ENCODE data around the gene NFAM1.
A peak's percentile ranks its signal among the peaks of the same experiment; 100 is the strongest.

The NFAM1 gene

DNA sequence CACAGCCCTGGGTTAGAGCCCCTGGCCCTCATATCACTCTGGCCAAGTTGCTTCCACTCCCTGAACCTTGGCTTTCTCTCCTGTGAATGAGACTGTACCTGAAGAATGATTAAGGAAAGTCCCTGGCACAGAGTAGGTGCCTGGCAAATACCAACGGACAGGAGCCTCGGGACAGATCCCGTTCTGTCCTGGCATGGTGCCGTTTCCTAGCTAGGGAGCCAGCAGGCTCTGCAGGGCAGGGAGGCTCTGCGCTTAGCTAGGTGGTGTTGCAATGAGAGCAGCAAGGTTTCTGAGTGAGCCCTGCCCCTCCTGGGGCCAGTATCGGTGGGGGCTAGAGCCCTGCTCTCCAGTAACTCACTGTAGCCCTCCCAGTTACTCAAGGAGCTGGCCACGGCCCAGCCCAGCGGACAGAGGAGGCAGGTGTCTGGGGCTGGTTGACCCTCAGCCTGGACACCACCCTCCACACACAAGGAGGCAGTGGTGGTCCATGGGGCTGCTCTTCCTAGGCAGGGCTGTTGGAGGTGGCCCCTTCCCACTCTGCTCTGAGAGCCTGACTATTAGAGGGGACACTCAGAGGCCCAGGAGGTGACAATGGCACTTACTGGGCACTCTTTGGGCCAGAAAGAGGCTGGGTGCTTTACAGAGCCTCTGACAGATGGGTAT lies 74.4 kb downstream of the NFAM1 start:
- no peak for DNase-seq

DNA sequence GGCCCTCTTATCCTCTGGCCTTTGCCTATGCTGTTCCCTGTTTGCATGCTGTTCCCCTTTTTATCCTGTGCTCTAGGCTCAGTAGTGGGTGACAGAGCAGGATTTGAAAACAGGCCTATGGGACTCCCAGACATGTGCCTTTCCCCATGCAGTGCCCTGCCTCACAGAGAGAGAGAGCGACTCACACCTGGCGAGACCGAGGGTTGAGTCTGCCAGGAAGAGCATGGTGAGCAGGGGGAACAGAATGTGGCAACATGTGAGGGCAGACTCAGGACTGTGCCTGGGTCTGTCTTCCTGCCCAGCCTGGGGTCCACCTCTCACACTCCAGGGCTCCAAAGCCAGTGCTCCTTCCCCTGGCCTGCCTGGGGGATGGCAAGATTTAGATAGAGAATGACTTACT lies 75.0 kb downstream of the NFAM1 start:
- DNase-seq, result no peak

DNA sequence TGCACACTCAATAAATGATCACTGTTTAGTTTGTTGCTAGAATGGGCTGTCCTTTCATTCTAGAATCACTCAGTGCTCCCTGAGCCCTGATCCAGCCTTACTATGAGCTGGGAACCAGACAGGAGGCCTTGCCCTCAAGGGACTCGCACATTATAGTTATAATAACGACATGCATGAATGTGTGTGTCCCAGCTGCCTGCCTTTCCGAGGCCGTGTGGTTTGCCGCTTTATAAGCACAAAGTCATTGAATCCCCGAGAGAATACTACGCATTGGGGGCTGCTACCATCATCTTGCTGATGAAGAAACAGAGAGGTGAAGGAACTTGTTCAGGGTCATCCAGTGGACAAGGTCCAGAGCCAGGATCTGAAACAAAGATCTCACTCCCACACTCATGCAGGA lies 75.7 kb downstream of the NFAM1 start:
- no peak for DNase-seq

DNA sequence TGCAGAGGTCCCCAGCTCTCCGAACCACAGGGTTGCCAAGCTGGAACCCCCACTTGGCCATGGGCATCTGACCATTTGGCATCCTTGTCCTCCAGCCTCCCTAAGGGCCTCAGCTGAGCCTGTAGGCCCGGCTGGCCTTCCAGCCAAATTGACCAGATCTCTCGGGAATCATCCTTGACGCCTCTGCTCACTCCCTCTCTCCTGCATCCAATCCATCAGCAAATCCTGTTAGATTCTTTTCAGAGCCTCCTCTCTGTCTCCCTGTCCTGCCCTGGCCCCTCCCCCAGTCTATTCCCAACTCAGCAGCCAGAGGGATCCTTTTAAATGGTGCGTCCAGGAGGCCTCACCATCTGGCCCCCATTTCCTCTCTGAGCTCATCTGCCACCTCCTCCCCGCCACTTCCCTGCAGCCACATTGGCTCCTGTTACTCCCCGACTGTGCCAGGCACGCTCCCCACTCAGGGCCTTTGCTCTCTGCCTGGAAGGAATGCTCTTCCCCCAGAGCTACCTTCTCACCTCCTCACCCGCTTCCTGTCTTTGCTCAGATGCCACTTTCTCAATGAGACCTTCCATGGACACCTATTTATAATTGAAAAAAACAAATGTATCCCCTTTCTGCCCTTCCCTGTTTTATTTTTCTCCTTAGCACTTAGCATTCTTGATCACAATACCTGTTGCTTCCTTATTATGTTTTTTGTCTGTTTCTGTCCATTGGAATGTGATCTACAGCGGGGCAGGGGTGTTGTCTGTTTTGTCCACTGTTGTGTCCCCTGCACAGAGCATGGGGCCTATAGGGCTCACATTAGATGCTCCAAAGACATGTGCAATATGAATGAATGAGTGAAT lies 78.1 kb downstream of the NFAM1 start:
- no peak for DNase-seq

DNA sequence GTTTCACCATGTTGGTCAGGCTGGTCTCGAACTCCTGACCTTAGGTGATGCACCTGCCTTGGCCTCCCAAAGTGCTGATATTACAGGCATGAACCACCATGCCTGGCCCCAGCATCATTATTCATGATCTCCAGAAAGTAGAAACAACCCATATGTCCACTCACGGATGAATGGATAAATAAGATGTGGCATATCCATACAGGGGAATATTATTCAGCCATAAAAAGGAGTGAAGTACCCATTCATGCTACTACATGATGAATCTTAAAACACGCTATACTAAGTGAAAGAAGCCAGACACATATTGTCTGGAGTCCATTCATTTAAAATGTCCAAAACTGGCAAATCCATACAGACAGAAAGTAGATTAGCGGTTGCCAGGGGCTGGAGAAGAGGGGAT lies 81.8 kb downstream of the NFAM1 start:
- no peak for DNase-seq

DNA sequence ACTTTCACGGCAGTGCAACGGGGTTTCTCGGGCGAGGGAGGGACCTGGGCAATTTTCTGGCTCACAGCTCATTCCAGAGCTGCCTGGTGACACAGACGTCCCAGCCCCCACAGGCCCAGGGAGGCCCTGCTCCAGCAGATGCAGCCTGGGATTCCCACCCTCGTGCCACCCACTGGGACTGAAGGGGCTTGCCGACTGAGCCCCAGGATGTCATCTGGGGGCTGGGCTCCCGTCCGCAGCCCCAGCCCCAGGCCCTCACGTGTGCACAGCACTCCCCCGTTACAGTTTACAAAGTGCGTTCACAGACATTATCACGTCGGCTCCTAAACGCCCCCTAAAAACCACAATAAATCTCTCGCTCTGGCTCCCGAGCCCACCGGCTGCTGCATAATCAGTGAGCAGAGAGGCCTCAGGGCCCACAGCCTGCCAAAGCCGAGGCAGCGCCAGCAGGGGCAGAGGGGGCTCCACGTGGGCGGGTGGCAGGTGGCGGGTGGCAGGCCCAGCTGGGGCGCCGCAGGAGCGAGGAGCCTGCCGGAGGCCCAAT lies 84.8 kb downstream of the NFAM1 start:
- no peak for DNase-seq

DNA sequence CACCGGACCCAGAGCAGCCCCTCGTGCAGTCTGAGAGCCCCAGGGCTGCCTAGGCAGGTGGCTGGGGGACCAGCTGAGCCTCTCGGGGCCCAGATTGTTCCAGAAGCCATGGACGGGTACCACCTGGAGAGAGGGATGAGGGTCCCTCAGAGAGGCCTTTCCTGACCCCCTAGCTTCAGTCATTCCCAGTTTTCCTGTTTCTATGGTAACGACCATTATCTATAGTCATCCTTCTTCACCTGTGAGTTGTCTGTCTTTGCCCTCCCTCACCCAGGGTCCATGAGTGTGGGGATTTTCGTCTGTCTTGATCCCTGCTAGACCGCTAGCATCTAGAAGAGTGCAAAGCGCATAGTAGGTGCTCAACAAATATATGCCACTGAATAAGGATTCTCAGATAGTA lies 85.5 kb downstream of the NFAM1 start:
- no peak for DNase-seq

DNA sequence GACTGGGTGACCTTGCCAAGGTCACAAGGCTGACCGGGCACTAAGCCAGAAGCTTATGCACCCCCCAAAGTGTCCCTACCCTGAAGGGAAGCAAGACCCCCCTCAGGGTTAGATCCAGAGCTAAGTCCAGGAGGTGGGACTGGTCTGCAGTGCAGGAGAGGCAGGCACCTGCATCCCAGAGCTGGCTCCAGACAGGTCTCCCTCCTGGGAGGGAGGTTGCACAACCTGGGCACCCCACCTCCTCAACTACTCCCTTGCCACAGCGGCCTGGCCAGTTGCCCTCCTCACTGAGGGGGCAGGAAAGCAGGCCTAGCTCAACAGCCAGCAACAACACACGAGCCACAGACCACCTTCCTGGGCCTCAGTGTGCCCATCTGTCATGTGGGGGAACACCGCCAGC lies 86.7 kb downstream of the NFAM1 start:
- DNase-seq, result no peak

DNA sequence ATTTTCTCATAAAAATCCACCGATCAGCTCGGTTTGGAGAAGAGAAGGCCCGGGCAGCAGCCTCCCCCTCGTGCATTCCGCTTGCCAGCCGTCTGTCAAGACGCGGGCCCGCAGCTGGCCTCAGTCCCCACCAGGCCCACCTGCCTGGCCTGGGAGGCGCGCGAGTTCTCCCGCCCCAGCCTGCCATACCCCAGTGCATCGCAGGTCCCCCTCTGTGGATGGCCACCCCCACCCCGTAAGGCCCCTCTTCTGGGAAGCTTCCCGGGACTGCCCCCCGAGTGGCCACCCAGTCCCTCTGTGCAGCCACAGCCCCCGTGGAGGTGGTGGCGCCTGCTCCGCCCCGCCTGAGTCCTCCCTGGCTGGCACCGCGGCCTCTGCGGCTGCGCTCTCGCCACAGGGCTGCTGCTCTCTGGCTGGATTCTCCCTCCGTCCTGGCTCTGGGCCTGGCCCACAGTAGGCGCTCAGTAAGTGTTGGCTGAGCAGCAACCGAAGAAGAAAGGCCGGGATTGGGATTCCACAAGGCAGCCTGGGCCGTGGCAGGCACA lies 87.8 kb downstream of the NFAM1 start:
- DNase-seq, result peak; percentile 36

DNA sequence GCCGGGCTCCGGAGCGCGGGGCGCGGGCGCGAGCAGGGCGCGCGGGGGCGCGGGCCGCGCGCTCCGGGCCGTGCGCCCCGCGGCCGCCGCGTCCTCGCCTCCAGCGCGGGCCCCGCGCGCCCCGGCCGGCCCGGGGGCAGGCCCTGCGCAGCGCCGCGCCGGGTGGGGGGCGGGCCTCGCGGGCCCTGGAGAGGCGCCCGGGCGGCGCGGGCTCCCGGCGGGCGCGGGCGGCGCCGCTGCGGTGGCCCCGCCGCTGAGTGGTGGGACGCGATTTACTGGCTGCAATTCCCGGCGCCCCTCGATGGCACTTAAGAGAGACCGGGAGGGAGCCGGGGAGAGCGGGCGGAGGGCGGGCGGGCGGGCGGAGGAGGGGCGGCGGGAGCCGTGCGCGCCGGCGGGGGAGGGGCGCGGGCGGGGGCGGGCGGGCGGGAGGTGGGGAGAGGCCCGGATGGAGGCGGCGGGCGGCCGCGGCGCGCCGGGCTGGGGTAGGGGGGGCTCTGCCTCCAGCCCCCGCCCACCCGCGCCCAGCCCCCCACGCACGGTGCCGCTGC lies 88.6 kb downstream of the NFAM1 start:
- DNase-seq, result no peak

DNA sequence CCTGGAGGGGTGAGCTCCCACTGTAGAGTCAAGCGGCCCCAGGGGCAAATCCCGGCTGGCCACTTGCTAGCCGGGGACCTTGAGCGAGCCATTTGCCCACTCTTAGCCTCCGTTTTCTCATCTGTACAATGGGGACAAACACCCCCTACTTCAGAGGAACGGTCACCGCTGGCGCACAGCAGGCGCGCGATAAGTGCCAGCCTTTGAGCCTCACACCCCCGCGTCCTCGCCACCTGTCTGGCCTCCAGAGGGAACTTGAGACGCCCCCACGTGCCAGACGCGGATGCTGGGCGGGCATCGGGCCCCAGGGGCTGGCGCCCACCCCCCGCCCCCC lies 89.1 kb downstream of the NFAM1 start:
- no peak for DNase-seq

DNA sequence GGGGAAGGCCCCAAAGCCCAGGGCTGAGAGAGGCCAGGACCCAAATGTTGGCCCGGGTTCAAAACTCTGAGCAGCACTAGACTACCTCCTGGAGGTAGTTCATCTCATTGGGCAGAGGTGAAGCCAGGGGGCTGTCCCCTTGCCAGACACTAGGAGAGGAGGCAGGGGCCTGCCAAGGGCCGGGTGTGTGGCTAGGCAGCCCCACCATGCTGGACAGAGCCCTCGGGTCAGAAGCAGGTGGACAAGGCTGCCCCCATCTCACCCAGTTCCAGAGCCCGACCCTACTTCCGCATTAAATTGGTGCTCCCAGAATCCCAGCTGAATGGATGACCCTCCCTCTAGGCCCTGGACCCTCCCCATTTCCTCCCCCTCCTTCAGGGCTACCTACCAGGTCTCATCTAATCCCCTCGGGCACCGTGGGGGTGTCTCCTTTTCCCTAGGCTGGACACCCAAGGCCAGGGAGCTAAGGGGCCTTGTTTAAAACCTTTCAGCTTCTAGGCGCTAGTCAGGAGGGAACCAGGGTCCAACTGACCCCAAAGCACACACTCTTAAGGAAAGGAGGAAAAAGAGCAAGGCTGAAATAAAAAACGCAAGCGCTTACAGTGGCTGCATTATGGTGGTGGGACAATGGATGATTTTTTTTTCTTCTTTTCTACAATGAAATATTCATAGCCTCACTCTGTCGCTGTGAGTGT lies 89.6 kb downstream of the NFAM1 start:
- DNase-seq, result no peak

DNA sequence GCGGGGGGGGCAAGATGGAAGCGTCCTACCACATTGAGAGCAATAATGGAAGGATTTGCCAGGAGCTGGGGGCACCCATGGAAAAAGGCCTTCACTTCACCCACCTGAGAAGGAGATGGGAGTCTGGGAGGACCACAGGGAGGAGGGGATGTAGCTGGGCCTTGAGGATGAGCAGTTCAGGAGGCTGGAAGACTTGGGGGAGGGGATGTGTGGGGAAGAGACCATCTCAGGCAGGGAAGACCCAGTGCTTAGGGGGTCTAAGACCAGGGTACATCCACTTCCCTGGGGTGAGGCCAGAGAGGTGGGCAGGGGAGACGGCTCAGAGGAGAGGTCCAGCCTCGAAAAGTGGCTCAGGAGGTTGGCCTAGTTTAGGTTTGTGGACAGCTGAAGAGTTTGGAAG lies 90.4 kb downstream of the NFAM1 start:
- no peak for DNase-seq

DNA sequence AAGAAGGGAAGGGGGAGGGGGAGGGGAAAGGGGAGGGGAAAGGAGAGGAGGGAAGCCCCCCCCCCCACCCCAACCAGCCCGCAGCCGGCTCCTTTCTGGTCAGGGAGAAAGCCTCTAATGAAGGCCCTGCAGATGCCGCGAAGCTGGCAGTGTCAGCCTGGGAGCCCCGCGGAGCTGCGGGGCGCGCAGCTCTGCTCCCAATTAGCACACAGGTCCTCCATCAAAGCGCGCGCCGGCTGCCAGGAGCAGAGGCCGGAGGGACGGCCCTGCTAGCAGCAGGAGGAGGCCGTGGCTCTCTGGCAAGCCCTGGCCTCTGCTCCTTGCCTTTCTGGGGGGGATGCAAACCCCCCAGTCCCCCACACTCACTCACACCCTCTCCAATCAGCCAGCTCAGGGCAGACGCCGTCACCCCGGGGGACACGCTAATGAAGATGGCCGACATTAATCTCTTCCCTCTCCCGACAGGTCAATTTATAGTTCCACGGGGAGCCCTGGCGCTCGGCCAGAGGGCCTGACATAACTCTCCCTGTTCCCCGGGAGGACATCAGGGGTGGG lies 91.3 kb downstream of the NFAM1 start:
- DNase-seq, result peak; percentile 18

DNA sequence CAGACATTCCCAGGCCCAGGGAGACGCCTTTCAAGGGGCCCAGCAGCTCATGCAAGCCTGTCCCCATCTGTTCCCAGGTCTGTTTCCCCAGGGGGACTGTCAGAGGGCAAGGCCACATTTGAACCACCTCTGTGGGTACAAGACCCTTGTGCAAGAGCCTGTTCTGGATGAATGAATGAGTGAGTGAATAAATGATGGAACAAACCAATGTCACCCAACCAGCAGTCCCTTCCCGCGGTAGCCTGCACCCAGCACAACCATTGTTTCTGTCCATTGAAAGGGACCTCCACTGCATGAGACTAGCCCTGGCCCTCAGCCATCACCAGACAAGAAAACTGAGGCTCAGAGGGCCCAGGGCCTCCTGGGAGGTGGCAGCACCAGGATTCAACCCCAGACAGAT lies 92.1 kb downstream of the NFAM1 start:
- no peak for DNase-seq

DNA sequence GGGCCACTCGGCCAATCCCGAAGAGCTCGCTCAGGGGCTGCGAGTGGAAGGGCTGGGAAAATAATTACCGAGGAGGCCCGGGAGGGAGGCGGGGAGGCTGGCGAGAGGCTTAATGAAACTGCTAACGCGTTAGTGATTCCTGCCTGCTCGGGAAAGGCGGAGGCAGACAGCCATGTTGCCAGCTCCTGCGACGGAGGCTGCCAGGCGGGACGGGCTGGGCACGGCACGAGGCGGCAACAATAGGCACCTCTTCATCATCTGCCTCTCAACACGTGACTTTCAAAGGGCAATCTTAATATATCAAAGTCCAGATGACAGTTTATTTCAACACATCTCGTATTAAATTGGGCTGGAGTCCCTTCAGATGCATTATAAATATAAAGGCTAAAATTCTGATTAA lies 93.7 kb downstream of the NFAM1 start:
- no peak for DNase-seq

DNA sequence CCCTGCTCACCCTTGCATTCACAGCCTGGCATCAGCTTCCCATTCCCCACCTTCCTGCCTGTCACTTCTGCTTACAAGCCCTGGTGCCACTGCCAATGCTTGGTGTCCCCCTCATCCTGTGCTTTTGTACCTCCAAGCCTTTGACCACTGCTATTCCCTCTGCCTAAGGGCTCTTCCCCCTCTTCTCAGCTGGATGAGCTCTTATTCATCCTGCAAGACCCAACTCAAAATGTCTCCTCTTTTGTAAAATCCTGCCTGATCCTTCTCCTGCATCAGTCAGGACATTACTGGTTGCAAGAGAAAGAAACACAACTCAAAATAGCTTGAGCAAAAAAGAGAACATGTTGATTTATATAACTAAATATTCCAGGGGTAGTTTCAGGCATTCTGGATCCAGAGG lies 94.8 kb downstream of the NFAM1 start:
- no peak for DNase-seq

DNA sequence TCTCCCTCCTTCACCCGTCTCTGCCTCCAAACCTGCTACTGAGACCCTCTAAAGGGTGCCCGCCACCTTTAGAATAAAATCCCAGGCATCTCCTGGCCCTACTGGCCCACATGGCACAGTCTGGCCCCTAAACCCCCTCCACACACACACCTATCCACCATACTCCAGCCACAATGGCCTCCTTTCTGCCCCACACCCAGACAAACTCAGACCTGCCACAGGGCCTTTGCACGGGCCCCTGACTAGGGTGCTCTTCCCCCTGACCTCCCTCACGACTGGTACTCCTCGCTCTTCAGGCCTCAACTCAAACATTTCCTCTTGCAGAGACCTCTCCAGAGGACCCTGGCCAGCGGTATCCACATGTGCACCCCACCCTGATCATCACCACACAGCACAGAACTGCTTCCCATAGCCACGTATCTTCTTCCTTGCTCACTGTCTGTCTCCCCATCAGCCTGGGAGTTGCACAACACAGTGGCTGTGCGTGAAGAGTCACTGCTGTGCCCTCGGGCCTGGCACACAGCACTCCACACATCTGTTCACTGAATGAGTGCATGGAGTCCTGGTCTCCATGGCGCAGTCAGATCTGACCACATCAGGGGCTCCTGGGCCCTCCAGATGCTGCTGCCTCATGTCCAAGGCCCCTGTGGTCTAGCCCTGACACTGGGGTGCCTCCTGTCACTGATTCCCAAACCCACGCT lies 95.5 kb downstream of the NFAM1 start:
- no peak for DNase-seq

DNA sequence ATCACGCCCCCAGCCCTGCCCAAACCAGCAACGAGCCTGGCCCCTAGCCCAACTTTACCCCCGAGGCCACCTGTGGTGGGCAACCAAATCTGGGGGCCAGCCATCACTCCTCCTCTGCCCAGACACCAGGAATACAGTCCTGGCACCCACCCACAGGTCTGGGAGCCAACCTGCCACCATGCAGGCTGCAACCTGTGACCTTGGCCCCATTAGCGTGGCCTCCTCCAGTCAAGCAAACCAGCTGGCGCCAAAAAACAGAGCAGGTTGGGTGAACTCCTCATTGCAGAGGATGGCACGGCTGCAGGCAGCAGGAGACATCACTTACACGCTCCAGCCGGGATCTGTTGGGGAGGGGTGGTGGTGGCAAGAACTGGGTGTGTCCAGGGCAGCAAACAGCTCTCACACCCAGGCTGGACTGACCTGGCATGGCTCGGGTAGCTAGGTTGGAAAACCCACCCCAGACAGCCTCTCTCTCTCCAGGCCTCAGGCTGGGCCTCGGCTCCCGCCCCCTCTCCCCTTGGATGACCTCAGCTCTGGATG lies 96.3 kb downstream of the NFAM1 start:
- no peak for DNase-seq

DNA sequence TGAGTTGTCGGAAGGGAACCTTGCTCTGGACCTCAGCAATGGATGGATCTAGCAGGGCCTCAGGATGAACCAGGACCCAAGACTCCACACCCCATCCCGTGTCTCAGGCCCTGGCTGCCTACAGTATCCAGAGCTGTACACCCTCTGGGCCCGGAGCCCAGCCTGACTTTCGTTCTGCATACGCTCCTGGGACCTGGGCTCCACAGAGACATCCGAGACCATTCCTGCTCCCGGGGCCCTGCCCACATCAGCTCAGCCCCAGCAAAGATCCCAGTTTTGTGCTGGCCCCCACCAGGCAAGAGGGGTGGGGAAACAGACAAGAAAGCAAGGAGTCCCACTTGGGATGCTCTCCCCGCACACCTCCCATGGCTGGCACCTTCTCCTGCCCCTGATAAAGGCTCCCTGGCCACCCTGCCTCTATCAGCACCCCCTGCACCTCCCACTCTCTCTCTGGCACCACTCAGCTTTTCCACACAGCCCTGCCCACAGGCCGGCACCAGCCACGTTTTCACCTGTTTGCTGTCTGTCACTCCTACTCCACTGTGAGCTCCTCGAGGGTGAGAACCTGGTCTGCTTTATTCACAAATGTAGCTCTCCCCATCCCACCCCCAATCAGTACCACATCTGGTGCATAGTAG lies 97.2 kb downstream of the NFAM1 start:
- DNase-seq, result no peak

DNA sequence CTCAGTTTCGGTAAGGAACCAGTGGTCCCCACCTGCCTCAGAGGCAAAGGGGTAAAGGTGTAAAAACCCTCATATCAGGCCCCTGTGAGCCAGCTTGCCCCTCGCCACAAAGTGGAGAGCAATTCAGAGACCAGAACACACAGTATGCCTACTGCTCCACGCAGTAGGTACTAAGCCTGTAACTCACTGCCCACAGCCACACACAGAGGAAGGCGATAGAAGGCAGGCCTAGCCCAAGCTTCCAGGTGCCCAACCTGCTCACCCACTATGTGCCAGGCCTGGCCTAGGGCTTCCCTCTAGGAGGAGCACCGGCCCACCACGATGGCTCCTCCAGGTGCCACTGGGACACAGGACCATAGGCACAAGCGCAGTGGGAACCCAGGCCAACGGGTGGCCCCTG lies 98.7 kb downstream of the NFAM1 start:
- DNase-seq, result no peak

DNA sequence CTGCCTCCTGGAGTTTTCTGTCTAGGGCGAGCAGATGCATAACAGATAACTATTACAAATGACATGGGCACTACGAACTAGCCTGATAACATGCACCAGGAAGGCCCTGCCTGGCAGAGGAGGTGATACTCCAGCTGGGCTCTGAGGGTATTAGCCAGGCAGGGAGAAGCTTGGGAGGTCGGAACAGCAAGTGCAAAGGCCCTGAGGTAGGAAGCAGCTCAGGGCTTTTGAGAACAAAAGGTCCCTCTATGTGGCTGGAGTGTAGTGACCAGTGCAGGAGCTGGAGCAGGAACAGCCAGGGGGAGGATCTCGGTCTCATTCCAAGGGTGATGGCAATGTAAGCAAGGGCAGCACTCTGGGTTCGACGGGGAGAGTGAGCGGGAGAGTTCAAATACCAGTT lies 100.1 kb downstream of the NFAM1 start:
- no peak for DNase-seq

All from SHP77 treated with DMSO at 0.1 percent for 48 hours (cell line).